Neural crest cell (in vitro differentiated cells): Measurements from ENCODE around the gene FAM240A. TPM values are rescaled to one million over a fixed set of nuclear protein-coding genes. Genes with fewer than 3 reads are reported as not detected.

Experiments
- DNase-seq: peaks from one replicate; pipeline ENCODE4 v3.0.0; 2021; ENCODE audit warnings: low read depth, mixed read lengths, low spot score
- H3K27ac Mint-ChIP-seq: one replicate; pipeline ENCODE4 v1.8.0; 2021; ENCODE audit warnings: mild to moderate bottlenecking, mixed read lengths; ENCODE audit not compliant: unreplicated experiment
- H3K27me3 Mint-ChIP-seq: 2 replicates; pipeline ENCODE4 v1.8.0; 2021; ENCODE audit warnings: low read depth, mild to moderate bottlenecking, mixed read lengths
- H3K36me3 Mint-ChIP-seq: 2 replicates; pipeline ENCODE4 v1.8.0; 2021; ENCODE audit warnings: low read depth, mild to moderate bottlenecking, mixed read lengths
- H3K4me1 Mint-ChIP-seq: 2 replicates; pipeline ENCODE4 v1.8.0; 2021; ENCODE audit warnings: mixed read lengths
- H3K4me3 Mint-ChIP-seq: one replicate; pipeline ENCODE4 v1.8.0; 2021; ENCODE audit warnings: mild to moderate bottlenecking, mixed read lengths
- H3K9me3 Mint-ChIP-seq: 2 replicates; pipeline ENCODE4 v1.8.0; 2021; ENCODE audit warnings: mixed read lengths
- total RNA-seq: library from RNA; stranded (reverse); gene quantifications from 2 replicates; pipeline ENCODE4 v1.2.1, GENCODE V29; 2021
- TF ChIP-seq, protein P1 (sequence below): fragments of 200-600 bp; sonication (generic); conservative IDR thresholded peaks from 2 replicates; pipeline ENCODE4 v1.5.0; 2021; ENCODE audit warnings: antibody characterized with exemption, mild to moderate bottlenecking

The FAM240A gene
- total RNA-seq, 1 donor from 2014 or later: not detected

DNA sequence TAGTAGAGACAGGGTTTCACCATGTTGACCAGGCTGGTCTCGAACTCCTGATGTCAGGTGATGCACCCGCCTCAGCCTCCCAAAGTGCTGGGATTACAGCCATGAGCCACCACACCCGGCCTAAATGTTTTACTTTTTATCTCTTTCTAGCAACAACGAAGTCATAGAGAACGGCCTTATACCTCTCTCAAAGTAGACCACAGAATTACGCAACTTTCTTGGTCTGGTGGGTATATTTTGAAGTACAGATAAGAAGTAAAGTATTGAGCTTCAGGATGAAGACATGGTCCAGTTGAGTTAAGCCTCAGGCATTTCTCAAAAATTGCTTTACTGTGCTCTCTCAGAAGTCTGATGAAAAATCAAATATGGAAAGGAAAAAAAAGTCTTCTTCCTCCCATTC is 30.6 kb downstream of the FAM240A start:
- Mint-ChIP-seq H3K9me3 (peaks cover 12% of the 10 kb centered on the region), H3K27me3 (peaks cover 3% of the 10 kb centered on the region), H3K4me3 (no peak overlapping the region), H3K36me3 (no peaks in the 10 kb centered on the region), H3K27ac (no peak overlapping the region), H3K4me1 (no peaks in the 10 kb centered on the region)
- TF ChIP-seq, protein P1, sequence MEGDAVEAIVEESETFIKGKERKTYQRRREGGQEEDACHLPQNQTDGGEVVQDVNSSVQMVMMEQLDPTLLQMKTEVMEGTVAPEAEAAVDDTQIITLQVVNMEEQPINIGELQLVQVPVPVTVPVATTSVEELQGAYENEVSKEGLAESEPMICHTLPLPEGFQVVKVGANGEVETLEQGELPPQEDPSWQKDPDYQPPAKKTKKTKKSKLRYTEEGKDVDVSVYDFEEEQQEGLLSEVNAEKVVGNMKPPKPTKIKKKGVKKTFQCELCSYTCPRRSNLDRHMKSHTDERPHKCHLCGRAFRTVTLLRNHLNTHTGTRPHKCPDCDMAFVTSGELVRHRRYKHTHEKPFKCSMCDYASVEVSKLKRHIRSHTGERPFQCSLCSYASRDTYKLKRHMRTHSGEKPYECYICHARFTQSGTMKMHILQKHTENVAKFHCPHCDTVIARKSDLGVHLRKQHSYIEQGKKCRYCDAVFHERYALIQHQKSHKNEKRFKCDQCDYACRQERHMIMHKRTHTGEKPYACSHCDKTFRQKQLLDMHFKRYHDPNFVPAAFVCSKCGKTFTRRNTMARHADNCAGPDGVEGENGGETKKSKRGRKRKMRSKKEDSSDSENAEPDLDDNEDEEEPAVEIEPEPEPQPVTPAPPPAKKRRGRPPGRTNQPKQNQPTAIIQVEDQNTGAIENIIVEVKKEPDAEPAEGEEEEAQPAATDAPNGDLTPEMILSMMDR: no peak
- DNase-seq: no peak

DNA sequence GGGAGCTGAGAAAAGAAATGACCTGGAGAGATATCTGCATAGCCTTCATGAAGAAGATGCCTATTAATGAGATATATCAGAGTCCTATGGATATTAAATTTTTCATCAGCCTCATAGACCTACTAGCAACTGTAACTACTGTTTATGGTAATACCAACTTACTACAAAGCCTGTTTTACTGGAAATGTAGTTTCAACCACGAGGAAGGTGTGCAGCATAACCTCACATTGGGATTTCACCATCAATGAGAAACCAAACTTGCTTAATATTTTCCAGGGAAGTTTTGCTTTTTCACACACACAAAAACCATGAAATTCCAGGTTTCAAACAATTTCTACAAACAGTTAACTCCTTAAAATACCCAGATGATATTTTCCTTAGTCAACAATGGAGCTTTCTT is 31.4 kb downstream of the FAM240A start:
- Mint-ChIP-seq H3K27ac (no peak overlapping the region), H3K4me1 (no peaks in the 10 kb centered on the region), H3K9me3 (peaks cover 10% of the 10 kb centered on the region), H3K36me3 (no peaks in the 10 kb centered on the region), H3K27me3 (peaks cover 3% of the 10 kb centered on the region), H3K4me3 (no peak overlapping the region)
- TF ChIP-seq, protein P1: no peak
- no peak for DNase-seq

DNA sequence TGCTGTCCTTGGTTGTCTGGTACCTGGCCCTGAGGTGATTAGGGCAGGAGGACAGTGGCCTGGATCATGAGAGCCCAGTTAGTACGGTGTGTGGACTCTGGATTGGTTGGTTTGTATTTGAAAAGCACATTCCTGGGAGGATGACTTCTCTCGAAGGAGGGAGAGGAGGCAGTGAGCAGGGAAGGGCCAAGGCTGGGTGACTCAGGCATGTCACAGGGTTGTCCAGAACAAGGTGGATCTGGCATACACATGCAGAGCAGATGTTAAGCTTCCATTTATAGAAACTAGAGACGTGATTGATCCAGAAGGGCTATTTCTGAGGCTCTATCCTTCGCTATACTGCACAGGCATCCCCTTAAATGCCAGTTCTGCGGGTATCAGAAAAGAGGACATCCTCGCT is 34.4 kb downstream of the FAM240A start:
- peaks cover 3% of the 10 kb centered on the region for H3K9me3 Mint-ChIP-seq
- no peak overlapping the region for H3K27ac Mint-ChIP-seq
- H3K27me3 Mint-ChIP-seq: peaks cover 3% of the 10 kb centered on the region
- no peaks in the 10 kb centered on the region for H3K36me3 Mint-ChIP-seq
- H3K4me3 Mint-ChIP-seq: no peak overlapping the region
- TF ChIP-seq, protein P1: no peak
- no peak for DNase-seq
- H3K4me1 Mint-ChIP-seq: no peaks in the 10 kb centered on the region

DNA sequence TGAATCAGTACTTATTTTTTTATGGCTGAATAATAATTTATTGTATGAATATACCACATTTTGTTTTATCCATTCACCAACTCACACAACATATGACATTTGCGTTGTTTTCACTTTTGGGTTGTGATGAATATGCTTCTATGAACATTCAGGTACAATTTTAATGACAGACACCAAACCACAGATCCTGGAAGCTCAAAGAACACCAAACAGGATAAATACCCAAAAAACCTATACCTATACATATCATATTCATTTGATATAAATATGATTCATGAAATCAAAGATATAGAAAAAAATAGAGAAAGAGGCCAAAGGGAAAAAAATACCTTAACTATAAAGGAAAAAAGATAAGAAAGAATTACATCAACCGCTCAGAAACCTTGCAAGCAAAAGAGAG is 35.8 kb downstream of the FAM240A start:
- Mint-ChIP-seq H3K27ac (no peak overlapping the region), H3K4me1 (no peaks in the 10 kb centered on the region), H3K9me3 (peaks cover 6% of the 10 kb centered on the region), H3K4me3 (no peak overlapping the region), H3K36me3 (no peaks in the 10 kb centered on the region), H3K27me3 (peaks cover 3% of the 10 kb centered on the region)
- DNase-seq: no peak
- TF ChIP-seq, protein P1: no peak

DNA sequence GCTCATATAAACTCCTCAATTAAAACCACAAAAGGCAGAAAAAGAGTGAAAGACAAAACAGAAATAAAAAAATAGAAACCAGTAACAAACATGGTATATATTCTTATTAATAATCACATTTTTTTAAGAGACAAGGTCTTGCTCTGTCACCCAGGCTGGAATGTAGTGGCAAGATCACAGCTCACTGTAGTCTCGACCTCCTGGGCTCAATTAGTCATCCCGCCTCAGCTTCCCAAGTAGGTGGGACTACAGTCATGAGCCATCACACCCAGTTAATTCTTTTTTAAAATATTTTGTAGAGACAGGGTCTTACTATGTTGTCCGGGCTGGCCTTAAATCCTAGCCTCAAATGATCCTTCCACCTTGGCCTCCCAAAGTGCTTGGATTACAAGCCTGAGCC is 37.1 kb downstream of the FAM240A start:
- DNase-seq: no peak
- peaks cover 6% of the 10 kb centered on the region for H3K9me3 Mint-ChIP-seq
- no peaks in the 10 kb centered on the region for H3K36me3 Mint-ChIP-seq
- H3K27ac Mint-ChIP-seq: no peak overlapping the region
- TF ChIP-seq, protein P1: no peak
- H3K4me1 Mint-ChIP-seq: no peaks in the 10 kb centered on the region
- H3K4me3 Mint-ChIP-seq: no peak overlapping the region
- peaks cover 5% of the 10 kb centered on the region for H3K27me3 Mint-ChIP-seq

DNA sequence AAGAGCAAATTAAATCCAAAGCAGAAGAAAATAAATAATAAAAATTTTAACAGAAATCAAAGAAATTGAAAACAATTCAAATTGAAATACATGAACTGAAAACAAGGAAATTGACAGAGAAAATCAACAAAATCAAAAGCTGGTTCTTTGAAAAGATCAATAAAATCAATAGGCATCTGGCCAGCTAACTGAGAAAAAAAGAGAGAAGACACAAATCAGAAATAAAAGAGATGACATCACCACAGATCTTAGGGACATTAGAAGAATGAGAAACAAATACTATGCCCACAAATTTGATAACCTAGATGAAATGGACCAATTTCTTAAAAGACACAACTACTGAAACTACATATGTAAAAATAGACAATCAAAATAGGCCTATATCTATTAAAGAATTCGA is 38.8 kb downstream of the FAM240A start:
- no peaks in the 10 kb centered on the region for H3K36me3 Mint-ChIP-seq
- no peak overlapping the region for H3K4me3 Mint-ChIP-seq
- H3K4me1 Mint-ChIP-seq: no peaks in the 10 kb centered on the region
- H3K27me3 Mint-ChIP-seq: peaks cover 14% of the 10 kb centered on the region
- H3K9me3 Mint-ChIP-seq: peaks cover 6% of the 10 kb centered on the region
- DNase-seq: no peak
- H3K27ac Mint-ChIP-seq: no peak overlapping the region
- TF ChIP-seq, protein P1: no peak
